Ovary (tissue), 9 donors: Measurements from ENCODE around the gene TPRG1L. TPM values are rescaled to one million over a fixed set of nuclear protein-coding genes. Genes with fewer than 3 reads are reported as not detected.
A peak's percentile ranks its signal among the peaks of the same experiment; 100 is the strongest.

Experiments used
- DNase-seq, 5 donors: peaks; one replicate each; pipeline ENCODE4 v3.0.0-alpha.2; 2019 to 2020
- H3K27ac ChIP-seq, 2 donors: fragments of 200-600 bp; one replicate each; pipeline versions ENCODE4 v1.5.1 to v1.8.0; 2019 to 2022
- H3K27me3 ChIP-seq: fragments of 200-600 bp; one replicate; pipeline ENCODE4 v1.8.0; 2022
- H3K36me3 ChIP-seq: fragments of 200-600 bp; sonication (generic); one replicate; pipeline ENCODE4 v1.5.1; 2019
- H3K4me1 ChIP-seq: one replicate; pipeline ENCODE4 v1.8.1; 2013; ENCODE audit warnings: mild to moderate bottlenecking, moderate library complexity; ENCODE audit not compliant: insufficient read depth
- H3K4me3 ChIP-seq: fragments of 200-600 bp; sonication (generic); one replicate; pipeline ENCODE4 v1.5.1; 2017
- H3K9me3 ChIP-seq, 2 donors: fragments of 200-600 bp in 1 of 2; sonication (generic) in 1 of 2; one replicate each; pipeline versions ENCODE4 v1.5.1 to v1.8.1; 2013 to 2019; ENCODE audit warnings: mild to moderate bottlenecking in 1 of 2, moderate library complexity in 1 of 2
- CTCF ChIP-seq, 3 donors: fragments of 450-650 bp in 2 of 3; fragments of 200-600 bp in 1 of 3; IDR thresholded peaks; one replicate each; pipeline versions ENCODE4 v1.5.1 to v1.8.0; 2016 to 2022; ENCODE audit warnings: antibody characterized with exemption in 3 of 3, mild to moderate bottlenecking in 1 of 3
- EP300 ChIP-seq: sonication (generic); formaldehyde crosslinking; IDR thresholded peaks from one replicate; pipeline ENCODE4 v1.6.1; 2017; ENCODE audit warnings: antibody characterized with exemption
- POLR2A ChIP-seq: fragments of 450-650 bp; IDR thresholded peaks from one replicate; pipeline ENCODE4 v1.6.1; 2017; ENCODE audit warnings: antibody characterized with exemption, mild to moderate bottlenecking, moderate library complexity
- WGBS, 3 donors: extraction: QIAGEN DNeasy Blood & Tissue Kit in 1 of 3; methylation state at CpG; one replicate each; pipeline versions ENCODE4 v1.1.5 to v1.1.7; 2013 to 2017; 5-methylcytosine and 5-hydroxymethylcytosine counted together
- intact Hi-C, 4 donors: fragments of 100-400 bp; cut with DNase I; formaldehyde crosslinking; loops; one replicate each; pipeline versions ENCODE4 v1.11.0 to v1.15.1; 2022 to 2023
- polyA plus RNA-seq, 2 donors: library from polyadenylated mRNA; stranded (reverse); fragments of 200-250 nt in 1 of 2; fragments of 350-450 nt in 1 of 2; fragmentation: Illumina TruSeq in 1 of 2; extraction: RNeasy Lipid Tissue Mini Kit (QIAGEN cat#74804) in 1 of 2; gene quantifications; one replicate each; pipeline ENCODE4 v1.2.3, GENCODE V29; 2013 to 2014
- total RNA-seq, 7 donors: library from RNA; depleted of rRNA in 2 of 7; stranded (reverse); fragments of >200 nt in 2 of 7; fragmentation: NEBNext Ultra II Directional in 3 of 7; extraction: Animal tissue kit (Norgen Biotek cat#: 25700) in 3 of 7; gene quantifications; one replicate each; pipeline versions ENCODE4 v1.1.0 to v1.2.4, GENCODE V29; 2016 to 2023
- donor health status: DM: no; HTN: no; CAD: no; lungs with moderate emphysema.
- donor health status: DM: no; HTN: no; CAD: no.
- donor health status: Bipolar disorder and iron deficiency.
- donor health status: DM: yes; HTN: yes; CAD: no.
- donor health status: DM: no; HTN: no; CAD: no.
- donor health status: DM: yes; HTN: yes; CAD: no.

The TPRG1L gene
- total and polyA plus RNA-seq, 9 donors = 25.3 to 71.5 (median 44.2) TPM

- Histone ChIP-seq H3K27ac (no peak overlapping the region), H3K36me3 (no peaks in the 10 kb centered on the region), H3K27me3 (no peaks in the 10 kb centered on the region), H3K4me1 (peaks cover 3% of the 10 kb centered on the region), H3K4me3 (no peak overlapping the region), H3K9me3 (no peaks in the 10 kb centered on the region)
- WGBS, 3 donors = 83 to 91% (median 86%) methylated on average over 9 of the region's 9 CpGs
- intact Hi-C loops = loop anchor here in 1 of 4 donors (5.0 kb wide), 1 partner anchor 50 kb away; no protein-coding TSS in a partner anchor
- TF ChIP-seq EP300 = no peak
- no peak for TF ChIP-seq POLR2A
- TF ChIP-seq CTCF (IDR thresholded peaks at IDR 0.05) = no peak
- DNase-seq = no peak
These were observed 8.0 kb upstream of the TPRG1L start for GRCh38 chr1:3616861-3617260.

- Histone ChIP-seq H3K4me3 (no peak overlapping the region), H3K27ac (no peak overlapping the region), H3K36me3 (no peaks in the 10 kb centered on the region), H3K9me3 (no peaks in the 10 kb centered on the region), H3K4me1 (peaks cover 3% of the 10 kb centered on the region), H3K27me3 (no peaks in the 10 kb centered on the region)
- intact Hi-C loops = loop anchor here in 3 of 4 donors (2.0 to 5.0 kb wide), 5 partner anchors 51 to 163 kb away; partner anchors contain the start of gene ARHGEF16 (in 1 of the 3)
- TF ChIP-seq POLR2A (no peak), CTCF (IDR thresholded peaks at IDR 0.05) (no peak), EP300 (no peak)
- DNase-seq = no peak
- 75 to 83% (median 77%) methylated on average over 17 to 18 of the region's 18 CpGs for WGBS, 3 donors
These were observed 6.9 kb upstream of the TPRG1L start for GRCh38 chr1:3617806-3618345.

GRCh38 chr1:3618531-3618880, 6.3 kb upstream of the TPRG1L start:
- Histone ChIP-seq H3K4me1 (peaks cover 5% of the 10 kb centered on the region), H3K27ac (no peak overlapping the region), H3K27me3 (no peaks in the 10 kb centered on the region), H3K36me3 (no peaks in the 10 kb centered on the region), H3K4me3 (no peak overlapping the region), H3K9me3 (no peaks in the 10 kb centered on the region)
- no peak for TF ChIP-seq POLR2A
- TF ChIP-seq EP300 = no peak
- no peak for TF ChIP-seq CTCF (IDR thresholded peaks at IDR 0.05)
- no peak for DNase-seq
- 57 to 71% (median 62%) methylated on average over 9 of the region's 9 CpGs for WGBS, 3 donors
- intact Hi-C loops = loop anchor here in 3 of 4 donors (2.0 to 5.0 kb wide), 5 partner anchors 51 to 164 kb away; partner anchors contain the start of gene ARHGEF16 (in 1 of the 3)

GRCh38 chr1:3618881-3619671, 5.7 kb upstream of the TPRG1L start:
- Histone ChIP-seq H3K27me3 (no peaks in the 10 kb centered on the region), H3K27ac (no peak overlapping the region), H3K36me3 (no peaks in the 10 kb centered on the region), H3K9me3 (no peaks in the 10 kb centered on the region), H3K4me3 (no peak overlapping the region), H3K4me1 (peaks cover 8% of the 10 kb centered on the region)
- DNase-seq = peak; percentile 61 to 80 (median 75)
- 11 to 19% (median 16%) methylated on average over 19 to 21 of the region's 21 CpGs for WGBS, 3 donors
- intact Hi-C loops = loop anchor here in 3 of 4 donors (2.0 to 5.0 kb wide), 5 partner anchors 52 to 164 kb away; partner anchors contain the start of gene ARHGEF16 (in 1 of the 3)
- TF ChIP-seq POLR2A (no peak), CTCF (IDR thresholded peaks at IDR 0.05) (peak; percentile 72 to 85 (median 77)), EP300 (no peak)
